HEK293 (cell line): ENCODE data around the gene PLEKHG2.
A peak's percentile ranks its signal among the peaks of the same experiment; 100 is the strongest.

Source experiments
- BCL11A ChIP-seq: fragments of 450-650 bp; formaldehyde crosslinking; IDR thresholded peaks from 2 replicates; pipeline ENCODE4 v1.5.1; 2016; ENCODE audit warnings: low read depth, missing biosample characterization, missing genetic modification characterization
- EGR2 ChIP-seq: fragments of 450-650 bp; formaldehyde crosslinking; IDR thresholded peaks from 2 replicates; pipeline ENCODE4 v1.5.1; 2016; ENCODE audit warnings: low read depth, missing biosample characterization, missing genetic modification characterization
- GFI1B ChIP-seq: fragments of 450-650 bp; formaldehyde crosslinking; IDR thresholded peaks from 2 replicates; pipeline ENCODE4 v1.5.1; 2016; ENCODE audit warnings: missing biosample characterization, missing genetic modification characterization
- KLF7 ChIP-seq: fragments of 450-650 bp; formaldehyde crosslinking; IDR thresholded peaks from 2 replicates; pipeline ENCODE4 v1.5.1; 2016; ENCODE audit warnings: missing biosample characterization, missing genetic modification characterization, borderline replicate concordance
- SP3 ChIP-seq: fragments of 450-650 bp; formaldehyde crosslinking; IDR thresholded peaks from 2 replicates; pipeline ENCODE4 v1.5.1; 2016; ENCODE audit warnings: missing biosample characterization, missing genetic modification characterization
- ZEB2 ChIP-seq: fragments of 450-650 bp; formaldehyde crosslinking; IDR thresholded peaks from 2 replicates; pipeline ENCODE4 v1.5.1; 2016; ENCODE audit warnings: missing biosample characterization, missing genetic modification characterization
- ZNF112 ChIP-seq: fragments of 450-650 bp; formaldehyde crosslinking; IDR thresholded peaks from 2 replicates; pipeline ENCODE4 v1.5.0; 2017; ENCODE audit warnings: missing biosample characterization, missing genetic modification characterization
- ZNF184 ChIP-seq: fragments of 450-650 bp; IDR thresholded peaks from 2 replicates; pipeline ENCODE4 v1.5.1; 2018; ENCODE audit warnings: missing biosample characterization, mild to moderate bottlenecking, missing genetic modification characterization
- ZNF214 ChIP-seq: fragments of 450-650 bp; formaldehyde crosslinking; IDR thresholded peaks from 2 replicates; pipeline ENCODE4 v1.5.1; 2017; ENCODE audit warnings: missing biosample characterization, mild to moderate bottlenecking, missing genetic modification characterization, borderline replicate concordance
- ZNF239 ChIP-seq: fragments of 450-650 bp; formaldehyde crosslinking; IDR thresholded peaks from 2 replicates; pipeline ENCODE4 v1.5.1; 2016; ENCODE audit warnings: missing biosample characterization, missing genetic modification characterization
- ZNF24 ChIP-seq: fragments of 450-650 bp; formaldehyde crosslinking; IDR thresholded peaks from 2 replicates; pipeline ENCODE4 v1.5.1; 2016; ENCODE audit warnings: missing biosample characterization, missing genetic modification characterization
- ZNF335 ChIP-seq: fragments of 450-650 bp; formaldehyde crosslinking; conservative IDR thresholded peaks from 2 replicates; pipeline ENCODE4 v1.5.1; 2016; ENCODE audit warnings: missing biosample characterization, missing genetic modification characterization
- ZNF341 ChIP-seq: fragments of 450-650 bp; formaldehyde crosslinking; IDR thresholded peaks from 2 replicates; pipeline ENCODE4; 2016; ENCODE audit warnings: low read depth, missing biosample characterization, missing genetic modification characterization
- ZNF366 ChIP-seq: fragments of 450-650 bp; formaldehyde crosslinking; conservative IDR thresholded peaks from 2 replicates; pipeline ENCODE4 v1.5.1; 2016; ENCODE audit warnings: missing biosample characterization, missing genetic modification characterization
- ZNF37A ChIP-seq: fragments of 450-650 bp; IDR thresholded peaks from 2 replicates; pipeline ENCODE4 v1.5.1; 2018; ENCODE audit warnings: missing biosample characterization, missing genetic modification characterization
- ZNF521 ChIP-seq: fragments of 450-650 bp; formaldehyde crosslinking; IDR thresholded peaks from 2 replicates; pipeline ENCODE4 v1.5.1; 2017; ENCODE audit warnings: missing biosample characterization, mild to moderate bottlenecking, missing genetic modification characterization
- ZNF529 ChIP-seq: fragments of 450-650 bp; formaldehyde crosslinking; IDR thresholded peaks from 2 replicates; pipeline ENCODE4 v1.5.1; 2017; ENCODE audit warnings: missing genetic modification characterization, missing biosample characterization; ENCODE audit not compliant: insufficient replicate concordance
- ZNF558 ChIP-seq: fragments of 450-650 bp; formaldehyde crosslinking; IDR thresholded peaks from 2 replicates; pipeline ENCODE4 v1.5.1; 2016; ENCODE audit warnings: missing biosample characterization, missing genetic modification characterization
- ZNF600 ChIP-seq: fragments of 450-650 bp; formaldehyde crosslinking; IDR thresholded peaks from 2 replicates; pipeline ENCODE4 v1.5.1; 2016; ENCODE audit warnings: missing biosample characterization, missing genetic modification characterization
- ZNF621 ChIP-seq: fragments of 450-650 bp; formaldehyde crosslinking; IDR thresholded peaks from 2 replicates; pipeline ENCODE4 v1.5.1; 2017; ENCODE audit warnings: missing biosample characterization, missing genetic modification characterization
- ZNF623 ChIP-seq: fragments of 450-650 bp; formaldehyde crosslinking; IDR thresholded peaks from 2 replicates; pipeline ENCODE4 v1.5.1; 2016; ENCODE audit warnings: missing biosample characterization, missing genetic modification characterization
- ZNF626 ChIP-seq: fragments of 450-650 bp; sonication (Bioruptor Pico); formaldehyde crosslinking; IDR thresholded peaks from 2 replicates; pipeline ENCODE4 v1.5.1; 2018; ENCODE audit warnings: missing biosample characterization, missing genetic modification characterization, inconsistent platforms
- ZNF670 ChIP-seq: fragments of 450-650 bp; formaldehyde crosslinking; IDR thresholded peaks from 2 replicates; pipeline ENCODE4 v1.5.1; 2016; ENCODE audit warnings: missing biosample characterization, missing genetic modification characterization, low read depth
- ZNF707 ChIP-seq: fragments of 450-650 bp; formaldehyde crosslinking; IDR thresholded peaks from 2 replicates; pipeline ENCODE4 v1.5.1; 2016; ENCODE audit warnings: missing biosample characterization, missing genetic modification characterization
- ZXDB ChIP-seq: fragments of 450-650 bp; formaldehyde crosslinking; IDR thresholded peaks from 2 replicates; pipeline ENCODE4 v1.5.1; 2016; ENCODE audit warnings: missing biosample characterization, missing genetic modification characterization
- TF ChIP-seq, protein P1 (sequence below): fragments of 450-650 bp; formaldehyde crosslinking; IDR thresholded peaks from 2 replicates; pipeline ENCODE4 v1.5.1; 2016; ENCODE audit warnings: missing biosample characterization, missing genetic modification characterization
- TF ChIP-seq, protein P2 (sequence below): fragments of 450-650 bp; formaldehyde crosslinking; IDR thresholded peaks from 2 replicates; pipeline ENCODE4 v1.5.1; 2016; ENCODE audit warnings: missing biosample characterization, missing genetic modification characterization
- TF ChIP-seq, protein P3 (sequence below): sonication (generic); formaldehyde crosslinking; IDR thresholded peaks from 2 replicates; pipeline ENCODE4 v1.8.1; 2022; ENCODE audit warnings: mild to moderate bottlenecking, moderate library complexity, missing genetic modification reagents
- TF ChIP-seq, protein P4 (sequence below): fragments of 450-650 bp; formaldehyde crosslinking; IDR thresholded peaks from 2 replicates; pipeline ENCODE4 v1.5.1; 2016; ENCODE audit warnings: missing biosample characterization, missing genetic modification characterization
- TF ChIP-seq, protein P5 (sequence below): fragments of 450-650 bp; formaldehyde crosslinking; optimal IDR thresholded peaks from 2 replicates; pipeline ENCODE3; 2016; ENCODE audit warnings: missing biosample characterization, mild to moderate bottlenecking, missing genetic modification characterization

Gene PLEKHG2

DNA sequence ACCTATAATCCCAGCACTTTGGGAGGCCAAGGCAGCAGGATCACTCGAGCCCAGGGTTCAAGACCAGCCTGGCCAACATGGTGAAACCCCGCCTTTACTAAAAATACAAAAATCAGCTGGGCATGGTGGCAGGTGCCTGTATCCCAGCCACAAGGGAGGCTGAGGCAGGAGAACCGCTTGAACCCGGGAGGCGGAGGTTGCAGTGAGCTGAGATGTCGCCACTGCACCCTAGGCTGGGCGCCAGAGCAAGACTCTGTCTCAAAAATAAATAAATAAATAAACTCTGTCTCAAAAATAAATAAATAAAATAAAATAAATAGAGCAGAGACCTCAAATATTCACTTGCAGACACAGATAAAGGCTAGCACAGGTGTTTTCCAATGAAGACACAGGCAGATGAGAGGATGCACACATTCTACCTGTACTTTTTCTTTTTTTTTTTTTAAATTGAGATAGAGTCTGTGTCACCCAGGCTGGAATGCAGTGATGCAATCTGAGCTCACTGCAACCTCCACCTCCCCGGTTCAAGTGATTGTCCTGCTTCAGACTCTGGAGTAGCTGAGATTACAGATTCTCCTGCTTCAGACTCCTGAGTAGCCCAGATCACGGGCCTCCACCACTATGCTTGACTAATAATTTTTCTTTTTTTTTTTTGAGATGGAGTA, 25.9 kb downstream of the PLEKHG2 start (continued):
- TF ChIP-seq, protein P1, sequence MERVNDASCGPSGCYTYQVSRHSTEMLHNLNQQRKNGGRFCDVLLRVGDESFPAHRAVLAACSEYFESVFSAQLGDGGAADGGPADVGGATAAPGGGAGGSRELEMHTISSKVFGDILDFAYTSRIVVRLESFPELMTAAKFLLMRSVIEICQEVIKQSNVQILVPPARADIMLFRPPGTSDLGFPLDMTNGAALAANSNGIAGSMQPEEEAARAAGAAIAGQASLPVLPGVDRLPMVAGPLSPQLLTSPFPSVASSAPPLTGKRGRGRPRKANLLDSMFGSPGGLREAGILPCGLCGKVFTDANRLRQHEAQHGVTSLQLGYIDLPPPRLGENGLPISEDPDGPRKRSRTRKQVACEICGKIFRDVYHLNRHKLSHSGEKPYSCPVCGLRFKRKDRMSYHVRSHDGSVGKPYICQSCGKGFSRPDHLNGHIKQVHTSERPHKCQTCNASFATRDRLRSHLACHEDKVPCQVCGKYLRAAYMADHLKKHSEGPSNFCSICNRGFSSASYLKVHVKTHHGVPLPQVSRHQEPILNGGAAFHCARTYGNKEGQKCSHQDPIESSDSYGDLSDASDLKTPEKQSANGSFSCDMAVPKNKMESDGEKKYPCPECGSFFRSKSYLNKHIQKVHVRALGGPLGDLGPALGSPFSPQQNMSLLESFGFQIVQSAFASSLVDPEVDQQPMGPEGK = no peak
- TF ChIP-seq ZNF112 (tag by site-specific recombination) = no peak
- TF ChIP-seq ZXDB (tag by site-specific recombination) = no peak
- no peak for TF ChIP-seq ZNF341 (tag by site-specific recombination)
- TF ChIP-seq, protein P2, sequence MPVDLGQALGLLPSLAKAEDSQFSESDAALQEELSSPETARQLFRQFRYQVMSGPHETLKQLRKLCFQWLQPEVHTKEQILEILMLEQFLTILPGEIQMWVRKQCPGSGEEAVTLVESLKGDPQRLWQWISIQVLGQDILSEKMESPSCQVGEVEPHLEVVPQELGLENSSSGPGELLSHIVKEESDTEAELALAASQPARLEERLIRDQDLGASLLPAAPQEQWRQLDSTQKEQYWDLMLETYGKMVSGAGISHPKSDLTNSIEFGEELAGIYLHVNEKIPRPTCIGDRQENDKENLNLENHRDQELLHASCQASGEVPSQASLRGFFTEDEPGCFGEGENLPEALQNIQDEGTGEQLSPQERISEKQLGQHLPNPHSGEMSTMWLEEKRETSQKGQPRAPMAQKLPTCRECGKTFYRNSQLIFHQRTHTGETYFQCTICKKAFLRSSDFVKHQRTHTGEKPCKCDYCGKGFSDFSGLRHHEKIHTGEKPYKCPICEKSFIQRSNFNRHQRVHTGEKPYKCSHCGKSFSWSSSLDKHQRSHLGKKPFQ (tag by site-specific recombination) = no peak
- TF ChIP-seq, protein P3, sequence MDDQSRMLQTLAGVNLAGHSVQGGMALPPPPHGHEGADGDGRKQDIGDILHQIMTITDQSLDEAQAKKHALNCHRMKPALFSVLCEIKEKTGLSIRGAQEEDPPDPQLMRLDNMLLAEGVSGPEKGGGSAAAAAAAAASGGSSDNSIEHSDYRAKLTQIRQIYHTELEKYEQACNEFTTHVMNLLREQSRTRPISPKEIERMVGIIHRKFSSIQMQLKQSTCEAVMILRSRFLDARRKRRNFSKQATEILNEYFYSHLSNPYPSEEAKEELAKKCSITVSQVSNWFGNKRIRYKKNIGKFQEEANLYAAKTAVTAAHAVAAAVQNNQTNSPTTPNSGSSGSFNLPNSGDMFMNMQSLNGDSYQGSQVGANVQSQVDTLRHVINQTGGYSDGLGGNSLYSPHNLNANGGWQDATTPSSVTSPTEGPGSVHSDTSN (CRISPR knock-in tag) = no peak
- TF ChIP-seq, protein P4, sequence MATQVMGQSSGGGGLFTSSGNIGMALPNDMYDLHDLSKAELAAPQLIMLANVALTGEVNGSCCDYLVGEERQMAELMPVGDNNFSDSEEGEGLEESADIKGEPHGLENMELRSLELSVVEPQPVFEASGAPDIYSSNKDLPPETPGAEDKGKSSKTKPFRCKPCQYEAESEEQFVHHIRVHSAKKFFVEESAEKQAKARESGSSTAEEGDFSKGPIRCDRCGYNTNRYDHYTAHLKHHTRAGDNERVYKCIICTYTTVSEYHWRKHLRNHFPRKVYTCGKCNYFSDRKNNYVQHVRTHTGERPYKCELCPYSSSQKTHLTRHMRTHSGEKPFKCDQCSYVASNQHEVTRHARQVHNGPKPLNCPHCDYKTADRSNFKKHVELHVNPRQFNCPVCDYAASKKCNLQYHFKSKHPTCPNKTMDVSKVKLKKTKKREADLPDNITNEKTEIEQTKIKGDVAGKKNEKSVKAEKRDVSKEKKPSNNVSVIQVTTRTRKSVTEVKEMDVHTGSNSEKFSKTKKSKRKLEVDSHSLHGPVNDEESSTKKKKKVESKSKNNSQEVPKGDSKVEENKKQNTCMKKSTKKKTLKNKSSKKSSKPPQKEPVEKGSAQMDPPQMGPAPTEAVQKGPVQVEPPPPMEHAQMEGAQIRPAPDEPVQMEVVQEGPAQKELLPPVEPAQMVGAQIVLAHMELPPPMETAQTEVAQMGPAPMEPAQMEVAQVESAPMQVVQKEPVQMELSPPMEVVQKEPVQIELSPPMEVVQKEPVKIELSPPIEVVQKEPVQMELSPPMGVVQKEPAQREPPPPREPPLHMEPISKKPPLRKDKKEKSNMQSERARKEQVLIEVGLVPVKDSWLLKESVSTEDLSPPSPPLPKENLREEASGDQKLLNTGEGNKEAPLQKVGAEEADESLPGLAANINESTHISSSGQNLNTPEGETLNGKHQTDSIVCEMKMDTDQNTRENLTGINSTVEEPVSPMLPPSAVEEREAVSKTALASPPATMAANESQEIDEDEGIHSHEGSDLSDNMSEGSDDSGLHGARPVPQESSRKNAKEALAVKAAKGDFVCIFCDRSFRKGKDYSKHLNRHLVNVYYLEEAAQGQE (tag by site-specific recombination) = no peak
- no peak for TF ChIP-seq ZNF626
- no peak for TF ChIP-seq ZNF670 (tag by site-specific recombination)
- no peak for TF ChIP-seq ZNF621 (tag by site-specific recombination)
- no peak for TF ChIP-seq ZNF707
- TF ChIP-seq ZNF239 (tag by site-specific recombination) = no peak
- 0 out of 2 replicates have a peak, but pooled peaks have one; percentile 19 for TF ChIP-seq BCL11A (tag by site-specific recombination)
- TF ChIP-seq GFI1B (tag by site-specific recombination) = 0 out of 2 replicates have a peak, but pooled peaks have one; percentile 50
- TF ChIP-seq ZNF214 (tag by site-specific recombination) = no peak
- TF ChIP-seq ZNF24 (tag by site-specific recombination) = 0 out of 2 replicates have a peak, but pooled peaks have one; percentile 49
- TF ChIP-seq, protein P5, sequence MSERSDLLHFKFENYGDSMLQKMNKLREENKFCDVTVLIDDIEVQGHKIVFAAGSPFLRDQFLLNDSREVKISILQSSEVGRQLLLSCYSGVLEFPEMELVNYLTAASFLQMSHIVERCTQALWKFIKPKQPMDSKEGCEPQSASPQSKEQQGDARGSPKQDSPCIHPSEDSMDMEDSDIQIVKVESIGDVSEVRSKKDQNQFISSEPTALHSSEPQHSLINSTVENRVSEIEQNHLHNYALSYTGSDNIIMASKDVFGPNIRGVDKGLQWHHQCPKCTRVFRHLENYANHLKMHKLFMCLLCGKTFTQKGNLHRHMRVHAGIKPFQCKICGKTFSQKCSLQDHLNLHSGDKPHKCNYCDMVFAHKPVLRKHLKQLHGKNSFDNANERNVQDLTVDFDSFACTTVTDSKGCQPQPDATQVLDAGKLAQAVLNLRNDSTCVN (tag by site-specific recombination) = peak; percentile 14
- no peak for TF ChIP-seq ZNF558 (tag by site-specific recombination)
- TF ChIP-seq ZNF335 (tag by site-specific recombination) = peak; percentile 82
- TF ChIP-seq ZNF623 (tag by site-specific recombination) = 0 out of 2 replicates have a peak, but pooled peaks have one; percentile 6
- TF ChIP-seq KLF7 (tag by site-specific recombination) = no peak
- no peak for TF ChIP-seq ZNF529 (tag by site-specific recombination)
- 0 out of 2 replicates have a peak, but pooled peaks have one; percentile 49 for TF ChIP-seq ZNF184 (tag by site-specific recombination)
- TF ChIP-seq ZNF366 = 0 out of 2 replicates have a peak, but pooled peaks have one; percentile 22
- TF ChIP-seq ZNF521 (tag by site-specific recombination) = no peak
- TF ChIP-seq ZNF37A (tag by site-specific recombination) = no peak
- no peak; the same call in 1 of the 2 replicates for TF ChIP-seq ZEB2
- 0 out of 2 replicates have a peak, but pooled peaks have one; percentile 9 for TF ChIP-seq SP3 (tag by site-specific recombination)
- no peak for TF ChIP-seq EGR2 (tag by site-specific recombination)
- no peak for TF ChIP-seq ZNF600
